IMR-90 (cell line): ENCODE results near the gene A1CF. TPM values are rescaled to one million over a fixed set of nuclear protein-coding genes. Genes with fewer than 3 reads are reported as not detected.

Experiments used
- ATAC-seq: fragments of 200-7000 bp; cut with Tn5 transposase; 2 replicates; pipeline ENCODE4 v1.9.1; 2020; ENCODE audit warnings: low read depth, mild to moderate bottlenecking, moderate library complexity
- BruUV-seq: library from RNA; stranded (reverse); fragments of 400-500 nt; replicated peaks from 2 replicates; lab custom pipeline; 2021; lab: Mats Ljungman, UMichigan
- CTCF ChIA-PET: fragments of 300-600 bp; formaldehyde crosslinking; extraction: SDS; loops from one replicate; lab custom pipeline; 2021; ENCODE audit warnings: antibody characterized with exemption; lab: Yijun Ruan, JAX
- POLR2A ChIA-PET: fragments of 300-600 bp; sonication (Branson Sonifier 250); formaldehyde crosslinking; loops from one replicate; lab custom pipeline; 2022; ENCODE audit warnings: antibody characterized with exemption; ENCODE audit not compliant: unreplicated experiment; lab: Charles Lee
- DNase-seq: peaks from one replicate; pipeline ENCODE4 v3.0.0; 2013
- H2AFZ ChIP-seq: replicated peaks from 2 replicates; pipeline ENCODE3; 2013; ENCODE audit warnings: low read length, mild to moderate bottlenecking; ENCODE audit not compliant: poor library complexity
- H2AK5ac ChIP-seq: 2 replicates; pipeline ENCODE4 v1.6.1; 2013; ENCODE audit warnings: low read depth, low read length, inconsistent platforms
- H2AK9ac ChIP-seq: replicated peaks from 2 replicates; pipeline ENCODE3; 2013; ENCODE audit warnings: mild to moderate bottlenecking, low read depth, low read length, moderate library complexity; ENCODE audit not compliant: poor library complexity
- H2BK120ac ChIP-seq: 2 replicates; pipeline ENCODE4 v1.6.1; 2013; ENCODE audit warnings: low read depth, low read length, inconsistent platforms
- H2BK15ac ChIP-seq: 3 replicates; pipeline ENCODE4 v1.6.1; 2013; ENCODE audit warnings: low read depth, low read length, inconsistent platforms
- H2BK20ac ChIP-seq: 2 replicates; pipeline ENCODE4 v1.6.1; 2013; ENCODE audit warnings: low read depth, mild to moderate bottlenecking, inconsistent platforms, low read length, moderate library complexity
- H2BK5ac ChIP-seq: 2 replicates; pipeline ENCODE4 v1.6.1; 2013; ENCODE audit warnings: mild to moderate bottlenecking, low read depth, low read length, inconsistent platforms; ENCODE audit not compliant: poor library complexity, severe bottlenecking
- H3K14ac ChIP-seq: replicated peaks from 2 replicates; pipeline ENCODE4 v1.6.1; 2013; ENCODE audit warnings: low read depth, low read length, inconsistent platforms
- H3K18ac ChIP-seq: 2 replicates; pipeline ENCODE4 v1.6.1; 2013; ENCODE audit warnings: low read depth, low read length, control low read depth
- H3K23ac ChIP-seq: 2 replicates; pipeline ENCODE4 v1.6.1; 2013; ENCODE audit warnings: low read depth, low read length, inconsistent platforms
- H3K27ac ChIP-seq: 2 replicates; pipeline ENCODE4 v1.5.1; 2013; ENCODE audit warnings: mild to moderate bottlenecking, control low read depth, low read length; ENCODE audit not compliant: insufficient read depth
- H3K27me3 ChIP-seq: 2 replicates; pipeline ENCODE4 v1.6.1; 2013; ENCODE audit warnings: low read length; ENCODE audit not compliant: control insufficient read depth, insufficient read depth
- H3K36me3 ChIP-seq: 2 replicates; pipeline ENCODE4 v1.6.1; 2013; ENCODE audit warnings: low read length, mixed read lengths; ENCODE audit not compliant: control insufficient read depth, insufficient read depth
- H3K4ac ChIP-seq: 2 replicates; pipeline ENCODE4 v1.6.1; 2013; ENCODE audit warnings: low read depth, low read length, inconsistent platforms
- H3K4me1 ChIP-seq: 2 replicates; pipeline ENCODE4 v1.6.1; 2013; ENCODE audit warnings: low read length, mixed read lengths; ENCODE audit not compliant: control insufficient read depth, insufficient read depth
- H3K4me2 ChIP-seq: 2 replicates; pipeline ENCODE4 v1.6.1; 2013; ENCODE audit warnings: low read depth, mild to moderate bottlenecking, control low read depth, low read length, moderate library complexity
- H3K4me3 ChIP-seq: 2 replicates; pipeline ENCODE4 v1.5.1; 2013; ENCODE audit warnings: low read depth, mild to moderate bottlenecking, control low read depth, low read length, moderate library complexity; ENCODE audit not compliant: insufficient read depth
- H3K56ac ChIP-seq: 2 replicates; pipeline ENCODE4 v1.6.1; 2013; ENCODE audit warnings: low read length, inconsistent platforms; ENCODE audit not compliant: insufficient read depth; ENCODE audit errors: extremely low read depth
- H3K79me1 ChIP-seq, 2 experiments: 2 replicates each; pipeline ENCODE4 v1.6.1; 2013; ENCODE audit warnings: low read length in 2 of 2, inconsistent platforms in 1 of 2, low read depth in 1 of 2
- H3K9ac ChIP-seq: 2 replicates; pipeline ENCODE4 v1.6.1; 2013; ENCODE audit warnings: low read depth, low read length, control low read depth
- H3K9me1 ChIP-seq: 2 replicates; pipeline ENCODE4 v1.6.1; 2013; ENCODE audit warnings: low read length, inconsistent platforms; ENCODE audit not compliant: insufficient read depth
- H3K9me3 ChIP-seq: 2 replicates; pipeline ENCODE4 v1.6.1; 2013; ENCODE audit warnings: low read length; ENCODE audit not compliant: control insufficient read depth, insufficient read depth
- H4K20me1 ChIP-seq: 2 replicates; pipeline ENCODE4 v1.6.1; 2013; ENCODE audit warnings: low read length, inconsistent platforms; ENCODE audit not compliant: insufficient read depth
- H4K5ac ChIP-seq: 2 replicates; pipeline ENCODE4 v1.6.1; 2013; ENCODE audit warnings: mild to moderate bottlenecking, low read depth, low read length, control low read depth
- H4K8ac ChIP-seq, 2 experiments: 2 replicates each; pipeline ENCODE4 v1.6.1; 2013; ENCODE audit warnings: low read depth in 2 of 2, low read length in 2 of 2, control low read depth in 1 of 2, inconsistent platforms in 1 of 2
- H4K91ac ChIP-seq: 2 replicates; pipeline ENCODE4 v1.6.1; 2013; ENCODE audit warnings: low read depth, low read length, inconsistent platforms; ENCODE audit not compliant: insufficient read depth
- CHD1 ChIP-seq: IDR thresholded peaks from 2 replicates; pipeline ENCODE4 v1.6.1; 2012; ENCODE audit warnings: low read depth, low read length, improper control_type of control experiment
- MAFK ChIP-seq: IDR thresholded peaks from 2 replicates; pipeline ENCODE4 v1.6.1; 2012; ENCODE audit warnings: low read depth, low read length, improper control_type of control experiment
- RFX5 ChIP-seq: IDR thresholded peaks from 2 replicates; pipeline ENCODE4 v1.8.0; 2012; ENCODE audit warnings: low read depth, mild to moderate bottlenecking, low read length, moderate library complexity
- WGBS, 2 experiments: methylation state at CpG; one replicate each; pipeline versions ENCODE4 v1.1.5 to v1.1.7; 2013; ENCODE audit warnings: missing lambda C conversion rate in 2 of 2; ENCODE audit not compliant: insufficient read length in 1 of 2; ENCODE audit errors: extremely low coverage in 2 of 2; 5-methylcytosine and 5-hydroxymethylcytosine counted together
- dilution Hi-C: fragments of 300-500 bp; cut with HindIII; formaldehyde crosslinking; loops from one replicate; pipeline ENCODE4 v1.14.3; 2018; ENCODE audit warnings: low sequenced_read_pairs; ENCODE audit not compliant: unreplicated experiment
- in situ Hi-C: fragments of 300-500 bp; cut with MboI; formaldehyde crosslinking; loops from 3 replicates; pipeline ENCODE4 v1.14.3; 2019; ENCODE audit warnings: low sequenced_read_pairs, inconsistent platforms, mixed read lengths
- intact Hi-C: fragments of 100-400 bp; cut with micrococcal nuclease; formaldehyde crosslinking; loops from 2 replicates; pipeline ENCODE4 v1.10.0; 2022
- polyA plus RNA-seq, 3 experiments: library from polyadenylated mRNA; depleted of rRNA; stranded (reverse); fragments of >200 nt; gene quantifications; 2 replicates each; pipeline ENCODE4 v1.2.3, GENCODE V29; 2012; ENCODE audit warnings: low replicate concordance in 1 of 3
- total RNA-seq: library from RNA; depleted of rRNA; stranded (reverse); fragments of >200 nt; gene quantifications from 2 replicates; pipeline ENCODE4 v1.2.3, GENCODE V29; 2012

A1CF gene
- total and polyA plus RNA-seq, 2 of the 4 experiments (the other 2 are of a cell fraction) = not detected

GRCh38 chr10:50892467-50892866 lies 7.0 kb upstream of the A1CF start:
- ChIA-PET CTCF (no interaction called here), POLR2A (no interaction called here)
- Histone ChIP-seq H3K36me3 (no peaks in the 10 kb centered on the region), H3K4me3 (no peak overlapping the region), H3K4me2 (no peak overlapping the region), H4K8ac (no peak overlapping the region), H2BK15ac (no peak overlapping the region), H2BK20ac (no peak overlapping the region), H2BK5ac (no peak overlapping the region), H3K4ac (no peak overlapping the region), H2BK120ac (no peak overlapping the region), H3K27ac (no peak overlapping the region), H4K91ac (no peak overlapping the region), H3K27me3 (peaks cover 10% of the 10 kb centered on the region), H4K5ac (no peak overlapping the region), H2AFZ (no peak overlapping the region), H3K14ac (no peak overlapping the region), H3K18ac (no peak overlapping the region), H3K9ac (no peak overlapping the region), H3K9me3 (no peaks in the 10 kb centered on the region), H2AK5ac (no peak overlapping the region), H3K79me1 (no peaks in the 10 kb centered on the region), H3K23ac (no peak overlapping the region), H2AK9ac (no peak overlapping the region), H3K56ac (no peak overlapping the region), H3K9me1 (no peaks in the 10 kb centered on the region), H4K20me1 (no peaks in the 10 kb centered on the region), H3K4me1 (no peaks in the 10 kb centered on the region)
- no peak for DNase-seq
- WGBS, 2 experiments = no CpG with 5 or more reads among the region's 2 CpGs
- intact Hi-C loops (no loop called here), in situ Hi-C loops (no loop called here), dilution Hi-C loops (no loop called here)
- no TSS peak for BruUV-seq
- no peak for TF ChIP-seq MAFK
- TF ChIP-seq RFX5 = no peak
- TF ChIP-seq CHD1 = no peak
- no peak for ATAC-seq
